Measurements from ENCODE around the gene IVNS1ABP. TPM values are rescaled to one million over a fixed set of nuclear protein-coding genes. Genes with fewer than 3 reads are reported as not detected.

The IVNS1ABP gene
- total and polyA plus RNA-seq, 2 experiments from 2014 or later: 74.4 to 116 TPM

DNA sequence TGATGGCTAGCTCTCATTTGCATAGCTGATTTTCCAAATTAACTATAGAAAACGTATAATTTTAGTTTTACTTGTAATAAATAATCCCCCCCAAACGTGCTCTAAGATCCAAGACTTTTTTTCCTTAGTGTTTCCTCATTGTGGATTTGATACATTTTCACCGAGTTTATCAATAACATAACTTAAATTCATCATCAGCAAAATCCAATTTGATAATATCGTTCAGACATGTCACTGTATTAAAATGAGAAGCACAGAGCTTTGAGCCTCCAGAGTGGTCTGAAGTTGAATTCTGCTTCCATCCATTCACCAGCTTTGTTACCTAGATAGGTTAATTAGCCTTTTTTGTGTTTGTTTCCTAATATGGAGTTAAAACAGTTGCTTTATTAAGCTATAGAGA is 51.7 kb downstream of the IVNS1ABP start:
- H3K4me2 ChIP-seq: no peak overlapping the region
- H3K27ac ChIP-seq: no peak overlapping the region
- H3K4me1 ChIP-seq (ENCODE audit: insufficient read depth): no peaks in the 10 kb centered on the region
- H3K9me3 ChIP-seq (ENCODE audit: low read depth): no peaks in the 10 kb centered on the region
- H3K36me3 ChIP-seq (replicated peaks; ENCODE audit: insufficient read depth, low read depth): no peaks in the 10 kb centered on the region
- H3K9me2 ChIP-seq (replicated peaks; ENCODE audit: insufficient read depth): no peaks in the 10 kb centered on the region
- TF ChIP-seq, protein P1, sequence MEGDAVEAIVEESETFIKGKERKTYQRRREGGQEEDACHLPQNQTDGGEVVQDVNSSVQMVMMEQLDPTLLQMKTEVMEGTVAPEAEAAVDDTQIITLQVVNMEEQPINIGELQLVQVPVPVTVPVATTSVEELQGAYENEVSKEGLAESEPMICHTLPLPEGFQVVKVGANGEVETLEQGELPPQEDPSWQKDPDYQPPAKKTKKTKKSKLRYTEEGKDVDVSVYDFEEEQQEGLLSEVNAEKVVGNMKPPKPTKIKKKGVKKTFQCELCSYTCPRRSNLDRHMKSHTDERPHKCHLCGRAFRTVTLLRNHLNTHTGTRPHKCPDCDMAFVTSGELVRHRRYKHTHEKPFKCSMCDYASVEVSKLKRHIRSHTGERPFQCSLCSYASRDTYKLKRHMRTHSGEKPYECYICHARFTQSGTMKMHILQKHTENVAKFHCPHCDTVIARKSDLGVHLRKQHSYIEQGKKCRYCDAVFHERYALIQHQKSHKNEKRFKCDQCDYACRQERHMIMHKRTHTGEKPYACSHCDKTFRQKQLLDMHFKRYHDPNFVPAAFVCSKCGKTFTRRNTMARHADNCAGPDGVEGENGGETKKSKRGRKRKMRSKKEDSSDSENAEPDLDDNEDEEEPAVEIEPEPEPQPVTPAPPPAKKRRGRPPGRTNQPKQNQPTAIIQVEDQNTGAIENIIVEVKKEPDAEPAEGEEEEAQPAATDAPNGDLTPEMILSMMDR (IDR thresholded peaks at IDR 0.05; ENCODE audit: poor library complexity): no peak
- TF ChIP-seq EZH2phosphoT487 (IDR thresholded peaks at IDR 0.05; ENCODE audit: low read depth, severe bottlenecking, unreplicated experiment) (no peak), EZH2 (IDR thresholded peaks at IDR 0.05; ENCODE audit: borderline replicate concordance) (no peak)
- H3K79me2 ChIP-seq: no peaks in the 10 kb centered on the region
- no peak overlapping the region for H3K4me3 ChIP-seq
- WGBS (ENCODE audit: low lambda C conversion rate, missing lambda C conversion rate): 94% methylated on average over 4 of the region's 4 CpGs
- H4K20me1 ChIP-seq (ENCODE audit: insufficient read depth, poor library complexity, severe bottlenecking): no peaks in the 10 kb centered on the region
- DNase-seq (ENCODE audit: low spot score): no peak
- H2AFZ ChIP-seq: no peak overlapping the region
- no peaks in the 10 kb centered on the region for H3K27me3 ChIP-seq

DNA sequence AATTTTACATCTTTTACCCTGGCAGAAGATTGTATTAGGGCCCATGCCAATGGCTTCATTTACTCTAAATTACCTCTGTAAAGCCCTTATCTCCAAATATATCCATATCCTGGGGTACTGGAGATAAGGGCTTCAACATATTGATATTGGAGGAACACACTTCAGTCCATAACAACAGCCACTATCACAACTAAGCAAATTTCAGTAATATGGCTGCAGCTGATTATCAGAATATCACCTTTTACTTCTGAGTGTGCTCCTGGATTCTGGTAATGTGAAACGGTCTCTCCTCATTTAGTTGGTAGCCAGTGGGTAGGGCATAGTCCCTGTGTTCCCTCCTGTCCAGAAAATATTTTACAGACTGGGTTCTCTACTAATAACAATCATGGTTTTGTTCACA is 53.3 kb downstream of the IVNS1ABP start:
- Histone ChIP-seq H3K4me2 (no peak overlapping the region), H3K27me3 (no peaks in the 10 kb centered on the region), H3K79me2 (no peaks in the 10 kb centered on the region), H3K27ac (no peak overlapping the region), H2AFZ (no peak overlapping the region), H3K4me3 (no peak overlapping the region), H4K20me1 (ENCODE audit: insufficient read depth, poor library complexity, severe bottlenecking) (no peaks in the 10 kb centered on the region), H3K9me3 (ENCODE audit: low read depth) (no peaks in the 10 kb centered on the region), H3K4me1 (ENCODE audit: insufficient read depth) (no peaks in the 10 kb centered on the region), H3K9me2 (replicated peaks; ENCODE audit: insufficient read depth) (no peaks in the 10 kb centered on the region), H3K36me3 (replicated peaks; ENCODE audit: insufficient read depth, low read depth) (no peaks in the 10 kb centered on the region)
- TF ChIP-seq EZH2phosphoT487 (IDR thresholded peaks at IDR 0.05; ENCODE audit: low read depth, severe bottlenecking, unreplicated experiment) (no peak), EZH2 (IDR thresholded peaks at IDR 0.05; ENCODE audit: borderline replicate concordance) (no peak)
- TF ChIP-seq, protein P1 (IDR thresholded peaks at IDR 0.05; ENCODE audit: poor library complexity): no peak
- WGBS (ENCODE audit: low lambda C conversion rate, missing lambda C conversion rate): 84% methylated on average over 1 of the region's 1 CpG
- no peak for DNase-seq (ENCODE audit: low spot score)

DNA sequence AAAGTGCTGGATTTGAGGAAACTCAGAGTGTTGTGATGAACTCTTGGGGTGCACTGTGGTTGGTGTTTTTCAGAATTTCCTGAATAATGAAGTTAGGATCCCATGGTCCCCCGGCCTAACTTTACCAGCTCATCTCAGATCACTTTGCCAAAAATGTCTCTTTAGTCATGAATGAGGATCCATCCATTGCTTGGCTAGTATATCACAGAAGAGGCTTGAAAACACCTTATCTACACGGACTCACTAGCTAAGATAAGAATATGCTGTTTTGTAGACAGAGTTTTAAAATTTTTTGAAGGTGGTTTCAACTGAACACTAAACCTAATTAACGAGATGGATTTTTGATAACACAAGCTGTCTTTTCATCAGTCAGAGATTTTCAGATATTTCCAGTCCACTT is 53.8 kb downstream of the IVNS1ABP start:
- no peaks in the 10 kb centered on the region for H3K9me3 ChIP-seq (ENCODE audit: low read depth)
- H3K4me2 ChIP-seq: no peak overlapping the region
- no peaks in the 10 kb centered on the region for H3K36me3 ChIP-seq (replicated peaks; ENCODE audit: insufficient read depth, low read depth)
- no peaks in the 10 kb centered on the region for H3K79me2 ChIP-seq
- no peaks in the 10 kb centered on the region for H3K27me3 ChIP-seq
- 74% methylated on average over 3 of the region's 3 CpGs for WGBS (ENCODE audit: low lambda C conversion rate, missing lambda C conversion rate)
- no peak overlapping the region for H3K27ac ChIP-seq
- H3K4me3 ChIP-seq: no peak overlapping the region
- no peaks in the 10 kb centered on the region for H3K4me1 ChIP-seq (ENCODE audit: insufficient read depth)
- TF ChIP-seq EZH2 (IDR thresholded peaks at IDR 0.05; ENCODE audit: borderline replicate concordance) (no peak), EZH2phosphoT487 (IDR thresholded peaks at IDR 0.05; ENCODE audit: low read depth, severe bottlenecking, unreplicated experiment) (no peak)
- TF ChIP-seq, protein P1 (IDR thresholded peaks at IDR 0.05; ENCODE audit: poor library complexity): no peak
- no peaks in the 10 kb centered on the region for H3K9me2 ChIP-seq (replicated peaks; ENCODE audit: insufficient read depth)
- H2AFZ ChIP-seq: no peak overlapping the region
- H4K20me1 ChIP-seq (ENCODE audit: insufficient read depth, poor library complexity, severe bottlenecking): no peaks in the 10 kb centered on the region
- DNase-seq (ENCODE audit: low spot score): no peak

DNA sequence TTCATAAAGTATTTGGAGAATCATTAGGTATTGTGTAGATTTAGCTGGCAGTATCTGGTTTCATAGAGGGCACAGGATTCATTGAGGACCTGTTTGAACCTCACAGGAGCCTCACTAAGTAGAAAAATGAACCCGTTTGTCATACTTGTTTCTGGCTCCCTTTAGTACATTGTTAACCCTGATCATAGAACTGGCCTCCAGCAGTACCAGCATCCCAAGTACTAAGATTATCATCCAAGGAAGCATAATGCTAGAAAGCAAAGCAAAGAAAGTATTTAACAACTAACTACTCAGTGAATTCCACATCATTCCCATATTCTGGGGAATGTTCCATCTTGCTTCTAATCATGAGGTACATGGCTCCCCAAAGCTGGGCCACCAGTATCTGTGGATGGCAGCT is 54.9 kb downstream of the IVNS1ABP start:
- Histone ChIP-seq H3K27ac (no peak overlapping the region), H3K27me3 (no peaks in the 10 kb centered on the region), H3K4me1 (ENCODE audit: insufficient read depth) (no peaks in the 10 kb centered on the region), H3K4me2 (no peak overlapping the region), H3K9me3 (ENCODE audit: low read depth) (no peaks in the 10 kb centered on the region), H3K9me2 (replicated peaks; ENCODE audit: insufficient read depth) (no peaks in the 10 kb centered on the region), H3K36me3 (replicated peaks; ENCODE audit: insufficient read depth, low read depth) (no peaks in the 10 kb centered on the region), H3K4me3 (no peak overlapping the region), H2AFZ (no peak overlapping the region), H4K20me1 (ENCODE audit: insufficient read depth, poor library complexity, severe bottlenecking) (no peaks in the 10 kb centered on the region), H3K79me2 (no peaks in the 10 kb centered on the region)
- DNase-seq (ENCODE audit: low spot score): no peak
- WGBS (ENCODE audit: low lambda C conversion rate, missing lambda C conversion rate): 89% methylated on average over 1 of the region's 1 CpG
- TF ChIP-seq, protein P1 (IDR thresholded peaks at IDR 0.05; ENCODE audit: poor library complexity): no peak
- TF ChIP-seq EZH2 (IDR thresholded peaks at IDR 0.05; ENCODE audit: borderline replicate concordance) (no peak), EZH2phosphoT487 (IDR thresholded peaks at IDR 0.05; ENCODE audit: low read depth, severe bottlenecking, unreplicated experiment) (no peak)

Data from hepatocyte (in vitro differentiated cells).